Eye (tissue), 1 donor: ENCODE results near the gene AGT.
A peak's percentile ranks its signal among the peaks of the same experiment; 100 is the strongest.
"Not testable (repeated sequence)": the region's sequence is repeated elsewhere in the genome, so short reads cannot be mapped to it uniquely, and the experiment has no call there.

ENCODE experiments used
- DNase-seq: peaks from one replicate; pipeline ENCODE4 v3.0.0-alpha.2; 2015

The AGT gene

DNA sequence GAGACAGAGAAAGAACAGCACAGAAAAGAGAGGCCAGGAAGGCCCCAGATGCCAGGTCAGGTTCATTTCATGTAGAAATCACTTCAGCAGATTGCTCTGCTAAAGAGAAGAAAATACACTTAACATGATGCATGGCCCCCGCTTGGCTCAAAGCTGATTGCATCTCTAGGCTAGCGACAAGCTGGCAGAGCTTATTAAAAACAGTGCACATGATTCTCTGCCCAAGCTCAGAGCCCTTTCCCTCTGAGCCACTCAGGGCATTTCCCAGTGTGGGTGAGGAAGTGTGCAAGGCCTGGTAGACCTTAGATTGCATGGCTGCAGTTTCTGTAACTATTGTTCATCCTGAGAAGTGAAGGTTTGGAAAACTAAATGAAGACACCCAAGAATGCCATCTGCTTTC, 30.0 kb upstream of the AGT start:
- no peak for DNase-seq

- no peak for DNase-seq
These were observed 25.8 kb upstream of the AGT start for GRCh38 chr1:230739564-230740290.

- DNase-seq = no peak
These were observed 23.8 kb upstream of the AGT start for GRCh38 chr1:230737622-230738262.

GRCh38 chr1:230735447-230735846, 21.5 kb upstream of the AGT start:
- no peak for DNase-seq

- no peak for DNase-seq
These were observed 17.1 kb upstream of the AGT start for GRCh38 chr1:230730977-230731376.

DNA sequence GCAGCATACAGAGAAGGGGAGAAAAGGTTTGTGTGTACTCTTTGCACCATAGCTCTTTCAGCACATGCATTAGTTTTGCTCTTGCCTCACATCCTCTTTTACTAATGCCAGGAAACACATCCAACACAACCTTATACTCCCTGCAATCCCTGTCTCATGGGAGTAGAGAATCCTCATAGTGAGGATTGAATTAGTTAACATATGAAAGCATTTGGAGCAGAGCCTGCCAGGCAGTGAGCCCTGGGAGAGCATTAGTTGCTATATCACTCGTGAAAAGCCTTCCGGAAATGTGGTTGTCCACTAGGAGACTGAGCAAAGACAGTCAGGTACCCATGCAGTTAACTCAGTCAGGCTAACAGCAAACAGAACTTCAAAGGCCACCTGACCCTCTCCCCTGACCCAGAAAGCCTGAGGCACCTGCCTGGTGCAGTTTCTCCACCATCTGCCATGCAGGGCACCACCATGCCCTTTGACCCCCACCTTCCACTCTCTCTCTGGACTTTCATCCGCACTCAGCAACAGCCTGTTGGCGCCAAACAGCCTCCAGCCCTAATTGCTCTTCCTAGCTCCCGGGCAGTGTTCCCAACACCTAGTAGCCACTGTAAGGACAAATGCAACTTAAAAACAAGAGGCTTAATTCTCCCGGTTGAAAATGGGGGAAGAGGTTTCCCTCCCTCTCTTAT, 14.9 kb upstream of the AGT start:
- DNase-seq = no peak

DNA sequence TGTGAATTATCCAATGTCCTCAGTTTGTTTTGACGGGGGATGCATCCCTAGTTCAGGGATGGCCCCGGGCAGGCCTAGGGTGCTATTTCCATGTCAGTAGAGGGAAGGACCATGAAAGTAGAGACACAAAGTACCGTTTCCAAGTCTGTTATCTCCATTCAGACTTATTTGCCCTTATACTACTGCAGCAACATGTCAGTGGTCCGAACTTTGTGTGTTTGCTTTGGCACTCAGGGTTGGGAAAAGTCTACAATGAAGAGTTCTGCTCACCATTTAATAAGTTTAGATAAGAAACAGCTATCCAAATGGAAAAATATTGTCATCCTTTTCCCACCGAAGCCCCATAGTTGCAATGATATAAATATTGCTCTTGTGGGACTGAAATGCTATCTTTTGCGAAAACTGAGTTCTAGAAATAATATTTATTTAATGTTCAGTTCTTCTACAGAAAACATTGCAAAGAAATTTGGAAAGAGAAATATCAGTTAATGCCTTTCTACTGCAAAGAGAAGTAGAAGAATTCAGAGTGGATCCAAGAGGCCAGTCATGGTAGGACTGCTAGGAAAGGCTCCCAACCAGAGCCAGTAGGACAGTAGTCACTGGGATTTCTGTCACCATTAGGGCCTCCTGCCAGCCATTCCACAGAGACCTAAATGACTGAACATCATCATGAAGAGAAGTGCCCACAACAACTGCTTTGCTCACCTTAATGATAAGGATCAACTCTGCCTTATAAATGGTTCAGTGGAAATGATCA, 11.5 kb upstream of the AGT start:
- no peak for DNase-seq

GRCh38 chr1:230721849-230722522, 8.1 kb upstream of the AGT start:
- DNase-seq = not testable (repeated sequence)

GRCh38 chr1:230717251-230717650, 3.3 kb upstream of the AGT start:
- DNase-seq = no peak

DNA sequence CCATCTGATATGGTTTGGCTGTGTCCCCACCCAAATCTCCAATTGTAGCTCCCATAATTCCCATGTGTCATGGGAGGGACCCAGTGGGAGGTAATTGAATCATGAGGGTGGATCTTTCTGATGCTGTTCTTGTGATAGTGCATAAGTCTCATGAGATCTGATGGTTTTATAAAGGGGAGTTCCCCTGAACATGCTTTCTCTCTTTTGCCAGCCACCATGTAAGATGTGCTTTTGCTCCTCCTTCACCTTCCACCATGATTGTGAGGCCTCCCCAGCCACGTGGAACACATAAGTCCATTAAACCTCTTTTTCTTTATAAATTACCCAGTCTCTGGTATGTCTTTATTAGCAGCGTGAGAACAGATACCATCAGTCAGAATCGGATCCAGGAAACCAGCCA, 2.5 kb upstream of the AGT start:
- DNase-seq = not testable (repeated sequence)

- DNase-seq = no peak
These were observed 1.6 kb upstream of the AGT start for GRCh38 chr1:230715510-230715909.

- DNase-seq = no peak
These were observed 391 bp downstream of the AGT start for GRCh38 chr1:230713547-230713914.

DNA sequence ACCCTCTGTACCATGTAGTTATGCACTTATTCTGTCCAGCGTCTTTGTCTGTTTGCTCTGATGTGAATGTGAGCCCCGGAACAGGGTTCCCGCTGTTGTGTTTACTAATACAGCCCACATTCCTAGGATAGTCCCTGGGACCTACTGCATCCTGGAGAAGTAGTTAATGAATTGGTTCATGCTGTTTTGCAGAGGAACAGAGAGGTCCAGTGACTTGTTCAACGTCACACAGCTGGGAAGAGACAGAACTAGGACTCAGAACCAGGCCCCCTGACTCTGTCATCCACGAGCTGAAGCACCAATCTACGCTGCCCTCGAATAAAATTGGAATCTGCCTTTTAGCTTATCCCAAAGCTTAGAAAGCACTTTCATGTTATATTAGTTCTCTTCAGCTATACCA, 784 bp downstream of the AGT start:
- DNase-seq = no peak

DNA sequence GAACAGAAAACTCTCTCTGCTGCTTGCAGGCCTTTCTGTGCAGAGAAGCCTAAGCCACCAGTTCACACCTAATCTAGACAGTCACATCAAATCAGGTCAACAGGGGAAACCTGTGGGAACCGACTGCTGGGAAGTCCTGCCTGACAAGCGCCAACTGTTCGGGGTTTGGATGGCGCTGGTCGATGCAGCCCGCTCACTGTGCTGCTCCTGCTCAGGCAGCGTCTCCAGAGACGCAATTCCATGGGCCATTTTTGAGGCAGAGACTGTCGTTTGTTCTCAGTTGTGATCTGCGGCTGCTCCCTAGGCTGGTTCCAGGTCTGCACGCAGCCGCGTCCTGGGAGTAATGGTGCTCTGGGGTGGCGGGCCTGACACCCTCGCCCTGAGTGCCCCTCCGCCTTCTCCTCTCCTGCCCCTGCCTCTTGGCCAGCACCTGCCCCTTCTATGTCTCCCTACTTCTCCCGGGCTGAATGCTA, 1.4 kb downstream of the AGT start:
- DNase-seq = peak; percentile 37

- DNase-seq = no peak
These were observed 2.7 kb downstream of the AGT start for GRCh38 chr1:230711245-230711644.

DNA sequence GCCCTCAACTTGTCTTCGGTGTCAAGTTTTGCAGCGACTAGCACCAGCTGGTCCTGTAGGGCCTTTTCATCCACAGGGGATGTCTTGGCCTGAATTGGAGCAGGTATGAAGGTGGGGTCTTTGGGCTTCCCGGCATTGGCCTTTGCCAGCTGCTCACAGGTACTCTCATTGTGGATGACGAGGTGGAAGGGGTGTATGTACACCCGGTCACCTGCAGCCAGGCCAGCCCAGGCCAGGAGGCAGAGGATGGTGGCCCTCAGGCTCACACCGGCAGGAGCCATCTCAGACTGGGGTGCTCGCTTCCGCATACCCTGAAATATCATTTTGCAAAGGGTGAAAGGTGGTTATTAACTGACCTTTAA, 3.4 kb downstream of the AGT start:
- no peak for DNase-seq

- DNase-seq = no peak
These were observed 4.0 kb downstream of the AGT start for GRCh38 chr1:230709619-230710542.

- DNase-seq = no peak
These were observed 5.0 kb downstream of the AGT start for GRCh38 chr1:230708631-230709580.

DNA sequence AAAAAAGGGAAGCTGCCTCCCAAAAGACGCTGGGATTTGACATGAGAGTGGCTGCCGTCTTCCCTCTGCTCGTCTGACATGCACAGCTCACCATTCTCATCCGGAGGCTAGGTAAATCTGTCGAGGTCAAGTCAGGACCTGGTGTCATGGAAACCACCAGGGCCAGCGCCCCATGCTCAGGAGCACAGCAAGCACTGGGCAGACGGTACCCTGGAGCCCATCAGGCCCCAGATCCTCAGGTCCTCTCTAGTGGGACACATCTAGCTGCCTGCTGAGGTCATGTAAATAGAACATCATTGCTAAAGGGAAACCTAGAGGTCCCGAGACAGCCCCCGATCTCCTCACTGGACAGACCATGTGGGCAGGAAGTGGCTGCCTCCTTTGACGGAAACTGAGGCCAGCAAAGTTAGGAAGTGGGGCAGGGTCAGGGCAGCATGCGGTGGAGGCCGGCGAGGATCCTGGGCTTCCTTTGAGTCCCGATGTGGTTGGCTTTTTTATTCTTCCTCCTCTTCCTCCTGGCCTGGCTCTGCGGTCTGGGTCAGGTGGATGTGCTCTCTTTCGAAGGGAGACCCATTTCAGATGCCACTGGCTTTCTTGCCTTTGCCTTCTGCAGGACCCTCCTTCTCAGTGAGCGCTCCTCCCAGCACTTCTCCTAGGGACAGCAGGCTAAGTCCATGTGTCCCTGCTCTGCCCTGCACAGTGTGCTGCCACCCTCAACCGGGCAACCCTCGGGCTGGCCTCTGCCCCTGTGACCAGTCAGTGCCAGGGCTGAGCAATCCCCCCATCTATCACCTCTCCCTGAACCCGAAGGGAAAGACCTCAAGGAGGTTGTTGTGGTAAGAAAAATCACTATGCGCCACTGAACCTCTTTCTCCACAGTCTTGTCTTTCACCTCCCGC, 5.9 kb downstream of the AGT start:
- no peak for DNase-seq
